Esophagus squamous epithelium (tissue), 4 donors: ENCODE results near the gene C3.

ENCODE experiments used
- POLR2A ChIP-seq, 4 donors: fragments of 450-650 bp; IDR thresholded peaks; one replicate each; pipeline ENCODE4 v1.6.1; 2017; ENCODE audit warnings: antibody characterized with exemption in 4 of 4, mild to moderate bottlenecking in 4 of 4, moderate library complexity in 3 of 4
- TF ChIP-seq, protein P1 (sequence below), 6 experiments: fragments of 450-650 bp in 4 of 6; fragments of 200-600 bp in 2 of 6; sonication (generic) in 2 of 6; IDR thresholded peaks; one replicate each; pipeline ENCODE4 v1.5.1; 2016 to 2019; ENCODE audit warnings: antibody characterized with exemption in 6 of 6, mild to moderate bottlenecking in 4 of 6, moderate library complexity in 4 of 6

DNA sequence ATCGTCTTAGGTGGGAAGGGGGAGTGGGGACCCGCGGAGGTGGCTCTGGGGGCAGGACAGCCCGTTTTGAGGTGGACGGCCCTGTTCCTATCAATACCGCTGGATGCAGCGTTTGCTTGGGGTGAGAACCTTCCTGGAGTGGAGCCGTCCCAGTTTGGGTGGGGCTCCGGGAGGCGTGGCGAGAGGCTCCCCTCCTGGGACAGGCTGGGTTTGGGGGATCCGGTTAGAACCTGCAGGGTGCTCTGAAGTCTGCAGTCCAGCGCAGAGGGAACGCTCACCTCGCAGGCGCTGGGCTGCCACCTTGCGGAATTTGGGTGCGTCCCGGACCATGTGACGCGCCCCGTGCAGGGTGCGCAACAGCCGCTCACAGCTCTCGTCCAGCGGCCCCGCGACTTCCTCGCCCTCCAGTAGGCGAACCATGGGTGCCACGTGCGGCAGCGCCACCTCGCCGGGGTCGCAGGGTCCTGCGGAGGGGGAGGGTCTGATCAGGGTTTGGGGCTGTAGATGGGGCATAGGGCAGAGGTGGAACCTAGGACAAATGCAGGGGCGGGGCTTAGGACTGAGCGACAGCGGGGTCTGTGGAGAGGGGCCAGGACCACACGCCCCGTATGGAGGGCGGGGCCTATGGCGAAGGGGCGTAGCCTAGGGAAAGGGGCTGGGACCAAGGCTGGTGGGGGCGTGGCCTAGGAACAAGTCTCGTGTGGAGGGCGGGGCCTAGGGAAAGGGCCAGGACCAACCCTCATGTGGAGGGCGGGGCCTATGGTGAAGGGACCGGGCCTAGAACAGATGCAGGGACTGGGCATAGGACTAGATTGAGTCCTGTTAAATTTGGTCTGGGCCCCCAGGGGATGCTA, 33.0 kb upstream of the C3 start:
- TF ChIP-seq, protein P1, sequence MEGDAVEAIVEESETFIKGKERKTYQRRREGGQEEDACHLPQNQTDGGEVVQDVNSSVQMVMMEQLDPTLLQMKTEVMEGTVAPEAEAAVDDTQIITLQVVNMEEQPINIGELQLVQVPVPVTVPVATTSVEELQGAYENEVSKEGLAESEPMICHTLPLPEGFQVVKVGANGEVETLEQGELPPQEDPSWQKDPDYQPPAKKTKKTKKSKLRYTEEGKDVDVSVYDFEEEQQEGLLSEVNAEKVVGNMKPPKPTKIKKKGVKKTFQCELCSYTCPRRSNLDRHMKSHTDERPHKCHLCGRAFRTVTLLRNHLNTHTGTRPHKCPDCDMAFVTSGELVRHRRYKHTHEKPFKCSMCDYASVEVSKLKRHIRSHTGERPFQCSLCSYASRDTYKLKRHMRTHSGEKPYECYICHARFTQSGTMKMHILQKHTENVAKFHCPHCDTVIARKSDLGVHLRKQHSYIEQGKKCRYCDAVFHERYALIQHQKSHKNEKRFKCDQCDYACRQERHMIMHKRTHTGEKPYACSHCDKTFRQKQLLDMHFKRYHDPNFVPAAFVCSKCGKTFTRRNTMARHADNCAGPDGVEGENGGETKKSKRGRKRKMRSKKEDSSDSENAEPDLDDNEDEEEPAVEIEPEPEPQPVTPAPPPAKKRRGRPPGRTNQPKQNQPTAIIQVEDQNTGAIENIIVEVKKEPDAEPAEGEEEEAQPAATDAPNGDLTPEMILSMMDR (IDR thresholded peaks at IDR 0.05) = peak; percentile 33 to 61 (median 46)
- no peak for TF ChIP-seq POLR2A (IDR thresholded peaks at IDR 0.05)
